Measurements from ENCODE around the gene UBXN11. TPM values are rescaled to one million over a fixed set of nuclear protein-coding genes. Genes with fewer than 3 reads are reported as not detected.
A peak's percentile ranks its signal among the peaks of the same experiment; 100 is the strongest.

UBXN11 gene, protein sequence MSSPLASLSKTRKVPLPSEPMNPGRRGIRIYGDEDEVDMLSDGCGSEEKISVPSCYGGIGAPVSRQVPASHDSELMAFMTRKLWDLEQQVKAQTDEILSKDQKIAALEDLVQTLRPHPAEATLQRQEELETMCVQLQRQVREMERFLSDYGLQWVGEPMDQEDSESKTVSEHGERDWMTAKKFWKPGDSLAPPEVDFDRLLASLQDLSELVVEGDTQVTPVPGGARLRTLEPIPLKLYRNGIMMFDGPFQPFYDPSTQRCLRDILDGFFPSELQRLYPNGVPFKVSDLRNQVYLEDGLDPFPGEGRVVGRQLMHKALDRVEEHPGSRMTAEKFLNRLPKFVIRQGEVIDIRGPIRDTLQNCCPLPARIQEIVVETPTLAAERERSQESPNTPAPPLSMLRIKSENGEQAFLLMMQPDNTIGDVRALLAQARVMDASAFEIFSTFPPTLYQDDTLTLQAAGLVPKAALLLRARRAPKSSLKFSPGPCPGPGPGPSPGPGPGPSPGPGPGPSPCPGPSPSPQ
- polyA plus RNA-seq, result 11.2 TPM

DNA sequence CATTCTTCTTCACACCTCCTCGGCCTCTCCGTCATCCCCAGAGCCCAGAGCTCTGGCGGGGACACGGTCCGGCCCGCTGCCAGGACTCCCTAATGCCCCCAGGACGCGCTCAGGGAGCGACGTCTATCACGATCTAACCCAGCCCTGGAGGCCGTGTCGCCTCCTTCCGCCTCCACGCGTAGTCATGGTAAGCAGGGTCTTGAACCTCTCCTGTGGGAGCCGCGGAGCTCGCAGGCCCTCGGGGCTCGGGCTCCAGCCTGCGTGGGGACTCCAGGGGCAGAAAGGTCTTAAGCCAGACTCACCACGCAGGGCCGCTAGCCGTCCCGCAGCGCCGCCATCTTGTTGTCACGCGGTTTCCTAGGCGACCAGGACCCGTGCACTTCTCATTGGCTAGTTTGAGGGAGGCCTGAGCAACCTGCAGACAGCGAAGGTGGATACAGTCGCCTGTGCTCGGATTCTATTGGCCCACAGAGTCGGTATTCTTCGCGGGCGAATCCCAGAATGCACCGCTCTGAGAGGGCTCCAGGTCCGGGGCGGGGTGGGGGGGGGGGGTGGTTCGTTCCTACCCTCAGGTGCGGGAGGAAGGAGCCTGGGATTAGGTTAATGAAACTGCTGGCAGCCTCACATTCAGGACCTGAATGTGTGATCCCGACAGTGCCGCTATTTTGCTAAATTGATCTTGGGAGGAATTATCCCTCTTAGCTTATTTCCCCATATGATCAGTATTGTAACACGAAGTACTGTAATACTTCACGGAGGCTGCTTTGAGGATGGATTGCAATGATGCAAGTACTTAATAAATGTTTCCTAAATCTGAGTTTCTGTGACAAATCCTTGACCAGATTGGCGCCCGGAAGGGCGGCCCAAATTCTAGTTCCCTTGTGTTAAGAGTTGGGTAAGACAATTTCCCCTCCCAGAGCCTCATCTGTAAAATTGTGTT lies at the start of gene UBXN11:
Gene UBXN11, minus strand, starts transcription at position 347 of the 940 bp plus-strand sequence. CDS start 3,753 bp downstream, outside the sequence.
- peak within 1 kb of the TSS; percentile 92 to 98 (median 96) for H3K27ac Mint-ChIP-seq
- no peaks in the 10 kb centered on the region for H3K9me3 Mint-ChIP-seq
- no peaks in the 10 kb centered on the region for H3K27me3 Mint-ChIP-seq
- H3K4me1 Mint-ChIP-seq, result peaks cover 20 to 24% (median 23%) of the 10 kb centered on the region in 3 donors
- peaks cover 3% of the 10 kb centered on the region for H3K36me3 Mint-ChIP-seq
- peak within 1 kb of the TSS; percentile 93 to 100 (median 97) for H3K4me3 Mint-ChIP-seq

DNA sequence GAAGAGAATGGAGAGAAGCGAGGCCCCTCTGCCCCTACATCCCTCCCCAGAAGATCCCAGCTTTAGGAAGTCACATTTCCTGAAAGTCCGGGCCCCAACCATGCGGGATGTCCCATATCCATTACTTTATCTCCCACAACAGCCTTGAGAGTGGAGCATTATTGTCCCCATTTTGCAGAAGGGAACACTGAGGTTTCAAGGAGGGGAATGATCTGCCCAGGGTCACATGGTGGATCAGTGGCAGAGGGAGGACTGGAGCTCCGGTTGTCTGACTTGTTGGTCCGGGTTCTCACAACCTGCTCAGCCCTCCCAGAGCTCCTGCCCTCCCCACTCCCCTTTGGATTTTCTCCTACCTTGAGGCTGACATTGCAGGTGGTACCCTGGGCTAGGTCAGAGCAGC lies 49.7 kb upstream of the UBXN11 start:
- no peaks in the 10 kb centered on the region for H3K9me3 Mint-ChIP-seq
- H3K4me1 Mint-ChIP-seq, result peaks cover 0 to 9% (median 7%) of the 10 kb centered on the region in 3 donors
- no peaks in the 10 kb centered on the region for H3K36me3 Mint-ChIP-seq
- H3K27me3 Mint-ChIP-seq, result peaks cover 13% of the 10 kb centered on the region
- no peak overlapping the region for H3K4me3 Mint-ChIP-seq
- H3K27ac Mint-ChIP-seq, result no peak overlapping the region

DNA sequence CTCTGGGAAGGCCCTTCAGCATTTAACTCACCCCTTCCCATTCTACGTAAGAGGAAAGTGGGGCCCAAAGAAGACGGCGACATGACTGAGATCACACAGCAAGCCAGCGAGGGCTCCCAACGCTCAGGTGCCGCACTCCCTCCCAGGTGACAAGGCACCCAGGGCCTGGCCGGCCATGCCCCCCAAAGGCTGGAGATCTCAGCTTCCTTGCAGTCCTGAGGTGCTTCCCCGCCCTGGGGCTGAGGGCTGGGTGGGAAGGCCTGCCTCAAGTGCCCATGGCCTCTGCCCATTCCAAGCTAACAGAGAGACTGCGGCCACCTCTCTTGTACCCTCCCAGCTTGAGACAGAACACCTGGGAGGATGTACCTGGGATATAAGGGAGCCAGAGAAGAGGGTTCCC lies 48.5 kb upstream of the UBXN11 start:
- no peaks in the 10 kb centered on the region for H3K36me3 Mint-ChIP-seq
- no peaks in the 10 kb centered on the region for H3K9me3 Mint-ChIP-seq
- no peak overlapping the region for H3K27ac Mint-ChIP-seq
- peaks cover 2% of the 10 kb centered on the region for H3K27me3 Mint-ChIP-seq
- H3K4me3 Mint-ChIP-seq, result no peak overlapping the region
- H3K4me1 Mint-ChIP-seq, result peaks cover 0 to 5% (median 4%) of the 10 kb centered on the region in 3 donors

DNA sequence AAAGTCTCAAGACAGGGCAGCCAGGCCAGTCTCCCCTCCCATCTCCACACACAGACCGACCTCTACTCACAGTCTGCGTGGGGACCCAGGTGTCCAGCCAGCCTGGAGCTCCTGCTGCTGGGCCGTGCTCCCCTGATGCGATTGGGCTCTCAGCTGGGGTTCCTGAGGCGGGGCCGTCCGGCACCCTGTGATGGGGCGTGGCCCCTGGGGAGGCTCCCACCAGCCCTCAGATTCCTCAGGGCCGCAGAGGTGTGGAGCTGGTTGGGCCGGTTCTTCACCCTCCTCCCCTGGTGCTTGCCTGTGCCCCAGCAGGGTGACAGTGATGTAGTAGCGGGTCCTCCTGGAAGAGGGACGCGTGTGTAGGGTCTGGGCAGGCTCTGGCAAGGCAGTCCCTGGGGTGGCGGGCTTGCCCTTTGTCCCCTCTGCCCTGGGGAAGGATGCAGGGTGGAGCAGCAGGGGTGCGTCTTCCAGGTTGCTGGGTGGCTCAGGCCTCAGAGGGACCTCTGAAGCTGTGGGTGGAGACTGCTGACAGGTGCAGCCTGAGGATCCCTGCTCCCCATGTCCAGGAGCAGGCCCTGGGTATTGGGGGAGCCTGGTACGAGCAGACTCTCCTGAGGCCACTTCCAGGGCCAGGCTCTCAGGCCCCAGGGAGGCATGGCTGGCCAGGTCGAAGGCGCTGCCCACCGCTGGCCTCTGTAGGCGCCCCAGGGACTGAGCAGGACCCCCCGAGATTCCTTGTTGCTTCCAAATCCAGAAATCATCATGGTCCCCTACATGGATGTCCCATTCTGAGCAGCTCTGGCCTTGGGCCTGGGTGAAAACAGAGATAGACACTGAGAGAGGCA lies 47.8 kb upstream of the UBXN11 start, which contains the start of gene CRYBG2:
Gene CRYBG2, minus strand, starts transcription at position 155 of the 845 bp plus-strand sequence. CDS start 7,473 bp downstream, outside the sequence.
- no peak within 1 kb of the TSS for H3K4me3 Mint-ChIP-seq
- H3K36me3 Mint-ChIP-seq, result no peaks in the 10 kb centered on the region
- no peaks in the 10 kb centered on the region for H3K9me3 Mint-ChIP-seq
- no peak within 1 kb of the TSS for H3K27ac Mint-ChIP-seq
- H3K27me3 Mint-ChIP-seq, result peaks cover 2% of the 10 kb centered on the region
- H3K4me1 Mint-ChIP-seq, result peaks cover 0 to 4% (median 2%) of the 10 kb centered on the region in 3 donors

DNA sequence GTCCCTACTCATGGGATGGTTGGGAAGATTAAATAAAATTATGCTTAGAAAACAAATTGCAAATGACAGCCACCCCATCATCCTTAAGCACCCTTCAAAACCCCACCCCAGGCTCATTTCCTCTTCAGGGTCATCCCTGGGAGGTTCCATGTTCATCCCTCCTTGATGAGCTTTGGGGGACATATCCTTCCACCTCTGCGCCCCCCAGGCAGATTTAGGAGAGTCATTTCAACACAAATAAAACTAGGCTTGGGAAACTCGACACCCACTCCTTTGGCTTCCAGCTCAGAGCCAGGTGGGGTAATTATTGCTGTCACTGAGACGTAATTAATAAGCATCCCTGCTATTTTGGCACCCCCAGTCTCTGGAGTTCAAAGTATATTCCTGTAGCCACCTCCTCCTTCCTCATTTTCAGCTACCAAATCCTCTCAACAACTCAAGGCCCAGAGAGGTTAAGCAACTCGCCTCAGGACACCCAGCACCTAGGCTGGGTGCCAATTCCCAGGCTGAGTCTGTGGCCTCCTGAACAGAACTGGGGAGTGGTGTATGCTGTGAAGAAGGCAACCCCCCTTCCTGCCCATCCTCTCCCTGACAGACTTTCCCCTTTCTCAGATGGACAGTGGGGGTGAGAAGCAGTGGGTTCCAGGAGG lies 46.9 kb upstream of the UBXN11 start:
- Mint-ChIP-seq H3K9me3 (no peaks in the 10 kb centered on the region), H3K27me3 (peaks cover 2% of the 10 kb centered on the region), H3K4me1 (peaks cover 0 to 2% (median 0%) of the 10 kb centered on the region in 3 donors), H3K4me3 (no peak overlapping the region), H3K36me3 (no peaks in the 10 kb centered on the region), H3K27ac (no peak overlapping the region)

DNA sequence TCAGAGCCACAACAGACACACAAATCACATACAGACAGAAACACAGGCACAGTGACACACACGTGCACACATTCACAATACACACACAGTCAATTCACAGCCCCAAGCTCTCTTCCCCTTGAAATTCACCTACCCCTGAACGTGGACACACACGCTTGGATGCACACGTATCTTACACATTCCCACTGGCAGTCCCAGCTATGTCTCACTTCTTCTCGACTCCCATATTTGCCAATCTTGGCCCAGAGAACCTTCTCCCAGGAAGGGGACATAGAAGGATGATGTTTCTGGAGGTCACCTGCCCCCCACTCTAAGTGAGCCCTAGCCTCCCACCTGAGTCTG lies 45.9 kb upstream of the UBXN11 start:
- H3K27ac Mint-ChIP-seq, result no peak overlapping the region
- H3K27me3 Mint-ChIP-seq, result peaks cover 2% of the 10 kb centered on the region
- H3K9me3 Mint-ChIP-seq, result no peaks in the 10 kb centered on the region
- no peaks in the 10 kb centered on the region for H3K36me3 Mint-ChIP-seq
- H3K4me1 Mint-ChIP-seq, result no peaks in the 10 kb centered on the region
- H3K4me3 Mint-ChIP-seq, result no peak overlapping the region

DNA sequence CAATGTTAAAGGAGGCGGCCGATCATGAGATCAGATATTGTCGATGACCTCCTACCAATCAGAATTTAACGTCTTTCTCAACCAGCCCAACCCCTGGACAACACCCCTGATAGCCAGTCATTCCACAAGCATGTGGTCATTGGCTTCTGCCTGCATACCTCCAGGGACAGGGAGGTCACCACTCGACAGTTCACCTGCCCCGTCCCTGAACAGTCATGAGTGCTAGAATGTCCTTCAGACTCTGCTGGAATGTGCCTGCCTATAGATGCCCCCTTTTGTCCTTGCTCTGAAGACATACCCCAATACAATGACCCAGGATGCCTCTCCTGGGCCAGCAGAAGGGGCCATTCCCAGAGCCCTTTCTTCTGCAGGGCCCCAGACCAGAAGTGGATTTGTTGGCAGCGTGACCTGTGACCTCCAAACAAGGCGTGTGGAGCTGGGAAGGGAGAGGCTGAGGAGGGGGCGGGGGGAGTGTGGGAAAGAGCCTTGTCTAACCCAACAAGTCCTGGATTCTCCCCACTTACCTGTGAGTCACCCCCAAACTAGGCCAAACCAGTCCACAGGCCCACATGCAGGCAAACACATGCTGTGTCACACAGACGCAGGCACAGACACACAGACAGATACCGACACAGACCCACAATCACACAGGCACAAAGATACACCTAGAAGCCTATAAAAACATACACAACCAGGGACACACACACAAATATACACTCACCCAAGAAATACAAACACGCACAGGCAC lies 45.3 kb upstream of the UBXN11 start:
- H3K27ac Mint-ChIP-seq, result no peak overlapping the region
- no peaks in the 10 kb centered on the region for H3K36me3 Mint-ChIP-seq
- H3K9me3 Mint-ChIP-seq, result no peaks in the 10 kb centered on the region

DNA sequence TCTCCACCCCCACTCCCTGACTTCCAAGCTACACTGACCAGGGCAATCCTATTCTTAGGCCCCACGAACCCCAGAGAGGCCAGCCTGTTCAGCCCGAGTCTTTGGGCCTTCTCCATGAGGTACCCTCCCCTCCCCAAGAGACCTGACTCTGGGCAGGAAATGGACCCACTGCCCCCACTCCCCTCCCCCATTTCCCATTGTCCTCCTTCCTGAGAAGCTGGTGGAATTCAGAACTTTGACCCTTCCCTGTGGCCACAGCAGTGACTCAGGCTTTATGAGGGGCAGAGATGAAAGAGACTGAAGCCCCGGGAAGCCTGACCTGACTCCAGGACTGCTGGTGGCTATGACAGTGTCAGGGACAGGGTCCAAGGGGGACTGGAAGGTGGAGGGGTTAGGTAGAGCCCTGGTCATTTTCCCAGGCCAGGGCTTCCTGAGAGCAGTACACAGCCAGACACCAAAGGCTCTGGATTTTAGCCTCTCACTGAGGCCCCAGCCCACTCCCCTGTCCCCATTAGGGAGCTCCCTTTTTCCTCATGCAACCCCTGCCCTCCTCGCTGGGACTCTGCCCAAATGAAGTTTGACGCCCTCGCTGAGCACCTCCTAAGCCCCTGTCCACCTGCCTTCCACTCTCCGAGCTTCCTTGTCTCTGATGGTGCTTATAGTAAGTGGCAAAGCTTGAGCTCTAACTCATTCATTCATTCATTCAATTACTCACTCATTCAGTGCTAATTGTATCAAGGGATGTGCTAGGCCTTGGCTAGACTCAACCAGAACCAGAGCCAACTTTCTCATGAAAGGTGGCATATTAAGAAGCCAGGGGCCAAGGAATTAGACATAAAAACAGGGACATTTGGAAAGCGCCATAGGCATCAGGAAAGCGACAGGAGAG lies 44.5 kb upstream of the UBXN11 start:
- Mint-ChIP-seq H3K4me3 (no peak overlapping the region), H3K36me3 (no peaks in the 10 kb centered on the region), H3K27me3 (no peaks in the 10 kb centered on the region), H3K9me3 (no peaks in the 10 kb centered on the region), H3K27ac (no peak overlapping the region), H3K4me1 (peaks cover 0 to 1% (median 1%) of the 10 kb centered on the region in 3 donors)

More for the DNA sequence above, 45.3 kb upstream of the UBXN11 start:
- Mint-ChIP-seq H3K27me3 (no peaks in the 10 kb centered on the region), H3K4me3 (no peak overlapping the region), H3K4me1 (no peaks in the 10 kb centered on the region)

DNA sequence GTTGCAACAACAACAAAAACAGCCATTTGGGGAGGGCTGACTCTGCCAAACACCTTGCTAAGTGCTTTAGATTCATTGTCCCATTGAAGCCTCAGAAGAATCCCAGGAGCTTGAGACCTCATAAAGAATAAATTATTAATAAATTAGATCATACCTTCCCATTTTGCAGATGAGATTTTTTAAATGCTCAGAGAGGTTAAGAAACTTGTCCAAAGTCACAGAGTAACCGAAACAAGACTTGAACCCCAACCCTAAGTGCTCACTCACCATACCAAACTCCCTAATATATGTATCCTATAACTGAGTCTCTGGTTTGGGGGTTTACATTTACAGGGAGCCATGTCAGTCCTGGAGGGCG lies 43.9 kb upstream of the UBXN11 start:
- H3K27ac Mint-ChIP-seq, result peak overlapping the region in 1 of 3 donors; percentile 62
- H3K36me3 Mint-ChIP-seq, result no peaks in the 10 kb centered on the region
- H3K27me3 Mint-ChIP-seq, result no peaks in the 10 kb centered on the region
- H3K4me1 Mint-ChIP-seq, result peaks cover 0 to 1% (median 1%) of the 10 kb centered on the region in 3 donors
- no peak overlapping the region for H3K4me3 Mint-ChIP-seq
- H3K9me3 Mint-ChIP-seq, result no peaks in the 10 kb centered on the region

DNA sequence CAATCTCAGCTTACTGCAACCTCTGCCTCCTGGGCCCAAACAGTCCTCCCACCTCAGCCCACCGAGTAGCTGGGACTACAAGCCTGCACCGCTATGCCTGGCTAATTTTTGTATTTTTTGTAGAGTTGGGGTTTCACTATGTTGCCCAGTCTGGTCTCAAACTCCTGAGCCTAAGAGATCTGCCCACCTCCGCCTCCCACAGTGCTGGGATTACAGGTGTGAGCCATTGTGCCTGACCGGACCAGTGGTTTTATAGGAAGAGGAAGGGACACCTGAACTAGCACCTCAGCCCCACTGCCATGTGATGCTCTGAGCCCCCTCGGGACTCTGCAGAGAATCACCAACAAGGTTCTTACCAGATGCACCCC lies 43.4 kb upstream of the UBXN11 start:
- Mint-ChIP-seq H3K9me3 (no peaks in the 10 kb centered on the region), H3K4me3 (no peak overlapping the region), H3K27ac (peak overlapping the region in 1 of 3 donors; percentile 62), H3K36me3 (no peaks in the 10 kb centered on the region), H3K27me3 (no peaks in the 10 kb centered on the region), H3K4me1 (peaks cover 0 to 1% (median 1%) of the 10 kb centered on the region in 3 donors)

DNA sequence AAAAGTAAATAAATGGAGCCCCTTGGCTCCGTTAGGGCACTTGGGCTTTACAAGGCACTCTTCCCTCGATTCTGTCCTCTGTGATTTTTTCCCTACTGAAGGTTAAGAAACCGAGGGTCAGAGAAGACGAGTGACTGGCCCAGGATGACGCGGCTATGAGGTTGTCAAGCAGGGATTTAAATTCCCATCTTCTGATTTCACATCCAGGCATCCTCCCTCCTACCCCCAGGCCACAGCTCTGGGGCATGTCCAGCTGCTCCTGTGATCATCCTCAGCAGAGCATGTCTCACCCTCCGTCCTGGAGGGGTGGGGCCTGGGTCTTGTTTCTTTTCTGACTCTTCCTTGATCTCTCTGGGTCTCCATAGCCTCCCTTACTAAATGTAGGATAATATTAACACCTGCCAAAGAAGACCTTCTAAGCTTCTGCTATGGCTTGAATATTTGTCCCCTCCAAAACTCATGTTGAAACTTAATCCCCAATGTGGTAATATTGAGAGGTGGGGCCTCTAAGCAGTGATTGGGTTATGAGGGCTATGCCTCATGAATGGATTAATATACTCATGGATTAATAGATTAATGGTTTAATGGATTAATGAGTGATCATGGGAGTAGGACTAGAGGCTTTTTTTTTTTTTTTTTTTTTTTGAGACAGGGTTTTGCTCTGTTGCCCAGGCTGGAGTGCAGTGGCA lies 42.9 kb upstream of the UBXN11 start:
- H3K4me1 Mint-ChIP-seq, result peaks cover 0 to 1% (median 1%) of the 10 kb centered on the region in 3 donors
- no peaks in the 10 kb centered on the region for H3K27me3 Mint-ChIP-seq
- H3K36me3 Mint-ChIP-seq, result no peaks in the 10 kb centered on the region
- H3K4me3 Mint-ChIP-seq, result no peak overlapping the region
- peak overlapping the region in 1 of 3 donors; percentile 62 for H3K27ac Mint-ChIP-seq
- H3K9me3 Mint-ChIP-seq, result no peaks in the 10 kb centered on the region

DNA sequence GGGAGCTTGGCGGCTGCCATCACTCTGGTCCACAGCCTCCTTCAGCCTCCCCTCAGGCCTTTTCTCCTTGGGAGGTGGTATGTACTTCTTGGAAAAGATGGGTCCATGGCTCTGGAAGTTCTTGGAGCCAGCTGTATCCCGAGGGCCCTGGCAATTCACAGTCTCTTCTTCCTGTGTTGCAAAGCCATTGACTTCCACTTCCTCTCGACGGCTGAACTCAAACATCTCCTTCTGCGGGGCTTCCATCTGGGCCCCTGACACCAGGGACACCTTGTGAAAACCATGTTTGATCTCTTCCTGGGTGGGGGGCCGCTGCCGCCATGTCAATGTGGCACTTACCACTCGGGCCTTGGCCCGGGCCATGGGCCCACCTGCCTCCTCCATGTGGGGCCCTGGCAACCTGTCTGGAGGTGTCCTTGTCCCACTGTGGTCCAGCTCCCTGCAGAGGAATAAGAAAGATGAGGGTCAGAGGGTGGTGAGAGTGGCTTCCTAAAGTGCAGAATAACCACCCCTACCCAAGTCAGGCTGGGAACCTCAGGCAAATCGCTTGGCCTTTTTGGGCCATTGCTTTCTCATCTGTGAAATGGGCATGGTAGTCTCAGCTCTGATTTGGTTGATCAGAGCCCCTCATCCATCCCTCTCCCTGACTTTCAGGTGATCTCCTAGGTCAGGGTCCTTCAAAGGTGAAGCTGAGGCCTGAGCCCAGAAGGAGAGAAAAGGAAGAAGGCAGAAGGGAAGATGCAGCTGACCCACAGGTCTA lies 40.0 kb upstream of the UBXN11 start:
- H3K9me3 Mint-ChIP-seq, result no peaks in the 10 kb centered on the region

More for the DNA sequence above, 40.0 kb upstream of the UBXN11 start:
- Mint-ChIP-seq H3K36me3 (no peaks in the 10 kb centered on the region), H3K27ac (no peak overlapping the region), H3K4me1 (peaks cover 0 to 1% (median 1%) of the 10 kb centered on the region in 3 donors), H3K27me3 (peaks cover 1% of the 10 kb centered on the region), H3K4me3 (peak overlapping the region in 1 of 4 donors; percentile 47)
